VCaP (cell line): ENCODE measurements around the gene WWTR1.

ENCODE experiments used
- H3K27ac ChIP-seq: fragments of 450-650 bp; 2 replicates; pipeline ENCODE4 v1.5.1; 2017
- CTCF ChIP-seq: fragments of 450-650 bp; conservative IDR thresholded peaks from 2 replicates; pipeline ENCODE4 v1.5.1; 2017; ENCODE audit warnings: mild to moderate bottlenecking, moderate library complexity

The WWTR1 gene

GRCh38 chr3:149620291-149621020, 37.4 kb downstream of the WWTR1 start:
- no peak for TF ChIP-seq CTCF
- H3K27ac ChIP-seq: no peak overlapping the region

GRCh38 chr3:149619136-149619535, 38.7 kb downstream of the WWTR1 start:
- no peak overlapping the region for H3K27ac ChIP-seq
- TF ChIP-seq CTCF: no peak

DNA sequence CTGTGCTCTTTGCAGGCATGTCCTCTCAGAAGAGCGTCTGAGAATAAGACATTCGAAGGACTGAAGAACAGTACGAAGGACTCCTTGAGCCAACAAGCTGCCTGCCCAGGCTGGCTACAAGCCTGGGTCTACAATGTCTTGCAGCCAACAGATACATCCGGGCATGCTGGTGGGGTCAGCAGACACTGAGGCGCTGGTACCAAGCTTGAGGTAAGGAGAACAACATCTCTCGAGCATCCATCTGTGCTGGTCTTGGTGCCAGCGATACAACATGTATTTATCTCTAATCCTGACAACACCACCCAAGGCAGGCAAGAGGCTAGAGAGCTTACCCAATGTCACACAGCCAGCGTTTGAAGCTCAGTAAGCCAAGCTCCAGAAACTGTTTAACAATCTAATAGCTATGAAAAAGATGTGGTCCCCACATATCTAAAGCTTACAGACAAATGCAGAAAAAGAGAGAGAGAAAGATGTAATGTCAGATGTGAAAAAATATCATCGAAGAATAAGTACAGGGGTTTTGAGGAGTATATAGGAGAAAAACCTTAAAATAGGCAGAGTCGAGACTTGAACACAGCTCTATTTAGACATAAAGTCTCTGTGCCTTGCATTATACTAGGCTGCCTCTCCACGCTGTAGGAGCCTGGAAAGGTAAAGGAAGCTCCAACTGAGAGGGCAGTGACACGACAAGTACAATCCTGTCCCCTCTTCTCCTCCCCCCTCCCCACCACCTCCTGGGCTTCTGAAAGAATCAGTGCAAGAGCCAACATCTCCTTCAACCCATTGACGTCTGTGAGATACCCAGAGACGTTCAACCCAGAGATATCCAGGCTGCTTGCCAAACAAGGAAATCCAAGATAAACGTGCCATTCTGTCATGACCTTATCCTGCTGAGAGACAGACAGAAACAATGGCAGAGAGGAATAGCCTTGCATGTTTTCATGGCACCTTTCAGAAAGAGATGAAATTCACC, 39.4 kb downstream of the WWTR1 start:
- no peak overlapping the region for H3K27ac ChIP-seq
- no peak for TF ChIP-seq CTCF

- H3K27ac ChIP-seq: no peak overlapping the region
- TF ChIP-seq CTCF: no peak
These were observed 42.0 kb downstream of the WWTR1 start for GRCh38 chr3:149615731-149616221.

GRCh38 chr3:149613988-149614387, 43.8 kb downstream of the WWTR1 start:
- H3K27ac ChIP-seq: no peak overlapping the region
- no peak for TF ChIP-seq CTCF

GRCh38 chr3:149612456-149612855, 45.4 kb downstream of the WWTR1 start:
- no peak for TF ChIP-seq CTCF

GRCh38 chr3:149611149-149611548, 46.7 kb downstream of the WWTR1 start:
- no peak overlapping the region for H3K27ac ChIP-seq
- no peak for TF ChIP-seq CTCF

More at GRCh38 chr3:149612456-149612855, 45.4 kb downstream of the WWTR1 start:
- no peak overlapping the region for H3K27ac ChIP-seq
